GM12878 (cell line): Measurements from ENCODE around the gene LETM1. TPM values are rescaled to one million over a fixed set of nuclear protein-coding genes. Genes with fewer than 3 reads are reported as not detected.
A peak's percentile ranks its signal among the peaks of the same experiment; 100 is the strongest.

Experiments used
- CHD4 ChIP-seq: fragments of 200-600 bp; sonication (generic); IDR thresholded peaks from 2 replicates; pipeline ENCODE4 v1.6.1; 2016; ENCODE audit warnings: mild to moderate bottlenecking
- ETV6 ChIP-seq, 2 experiments: fragments of 450-650 bp in 1 of 2; IDR thresholded peaks in 1 of 2; conservative IDR thresholded peaks in 1 of 2; 2 replicates each; pipeline ENCODE4 v1.6.1; 2014; ENCODE audit warnings: antibody characterized with exemption in 1 of 2, borderline replicate concordance in 1 of 2, low read depth in 1 of 2, mild to moderate bottlenecking in 1 of 2, moderate library complexity in 1 of 2
- HCFC1 ChIP-seq: fragments of 150-350 bp; IDR thresholded peaks from 2 replicates; pipeline ENCODE4 v1.6.1; 2014; ENCODE audit warnings: low read length
- HDGF ChIP-seq: fragments of 450-650 bp; IDR thresholded peaks from 2 replicates; pipeline ENCODE4 v1.6.1; 2016; ENCODE audit warnings: antibody characterized with exemption
- KDM1A ChIP-seq: fragments of 200-600 bp; sonication (generic); IDR thresholded peaks from 2 replicates; pipeline ENCODE4 v1.6.1; 2016; ENCODE audit warnings: borderline replicate concordance
- MXI1 ChIP-seq: fragments of 150-350 bp; IDR thresholded peaks from 2 replicates; pipeline ENCODE4 v1.6.1; 2011; ENCODE audit warnings: low read depth, mild to moderate bottlenecking, inconsistent platforms, low read length, improper control_type of control experiment
- MYB ChIP-seq: fragments of 150-350 bp; IDR thresholded peaks from 2 replicates; pipeline ENCODE4 v1.6.1; 2014; ENCODE audit warnings: mild to moderate bottlenecking, low read depth, low read length, borderline replicate concordance
- NR2F1 ChIP-seq: fragments of 450-650 bp; conservative IDR thresholded peaks from 2 replicates; pipeline ENCODE4 v1.6.1; 2017; ENCODE audit warnings: mild to moderate bottlenecking
- RAD51 ChIP-seq: fragments of 450-650 bp; IDR thresholded peaks from 2 replicates; pipeline ENCODE4 v1.6.1; 2016; ENCODE audit warnings: moderate library complexity, mild to moderate bottlenecking, inconsistent platforms
- RFX5 ChIP-seq: IDR thresholded peaks from 2 replicates; pipeline ENCODE4 v1.6.1; 2011; ENCODE audit warnings: low read depth, low read length, improper control_type of control experiment
- RUNX3 ChIP-seq: IDR thresholded peaks from 2 replicates; pipeline ENCODE4 v1.6.1; 2012; ENCODE audit warnings: low read length, inconsistent platforms
- SIN3A ChIP-seq: IDR thresholded peaks from 2 replicates; pipeline ENCODE4 v1.6.1; 2012; ENCODE audit warnings: low read depth, low read length, improper control_type of control experiment
- SMC3 ChIP-seq: IDR thresholded peaks from 2 replicates; pipeline ENCODE4 v1.6.1; 2011; ENCODE audit warnings: low read length, improper control_type of control experiment, borderline replicate concordance
- SP1 ChIP-seq: IDR thresholded peaks from one replicate; pipeline ENCODE4 v1.6.1; 2011; ENCODE audit warnings: low read depth, low read length
- SREBF2 ChIP-seq: IDR thresholded peaks from 2 replicates; pipeline ENCODE4 v1.6.1; 2012; ENCODE audit warnings: mild to moderate bottlenecking, low read length
- STAT3 ChIP-seq: IDR thresholded peaks from 2 replicates; pipeline ENCODE4 v1.6.1; 2011; ENCODE audit warnings: low read depth, low read length, improper control_type of control experiment
- TAF1 ChIP-seq: IDR thresholded peaks from 2 replicates; pipeline ENCODE4 v1.6.1; 2011; ENCODE audit warnings: mild to moderate bottlenecking, low read depth, low read length, borderline replicate concordance
- TCF12 ChIP-seq: IDR thresholded peaks from 2 replicates; pipeline ENCODE4 v1.6.1; 2011; ENCODE audit warnings: low read depth, mild to moderate bottlenecking, low read length
- TCF3 ChIP-seq: IDR thresholded peaks from 2 replicates; pipeline ENCODE4 v1.6.1; 2012; ENCODE audit warnings: low read depth, mild to moderate bottlenecking, low read length, borderline replicate concordance; ENCODE audit not compliant: insufficient read depth
- WRNIP1 ChIP-seq: IDR thresholded peaks from 2 replicates; pipeline ENCODE4 v1.6.1; 2011; ENCODE audit warnings: low read depth, low read length, improper control_type of control experiment, borderline replicate concordance
- YY1 ChIP-seq: IDR thresholded peaks from 2 replicates; pipeline ENCODE4 v1.6.1; 2011; ENCODE audit warnings: low read depth, mild to moderate bottlenecking, low read length
- ZNF384 ChIP-seq: IDR thresholded peaks from 2 replicates; pipeline ENCODE4 v1.6.1; 2012; ENCODE audit warnings: low read depth, mild to moderate bottlenecking, low read length, improper control_type of control experiment, borderline replicate concordance
- ZSCAN29 ChIP-seq: fragments of 450-650 bp; IDR thresholded peaks from 2 replicates; pipeline ENCODE4 v1.6.1; 2017; ENCODE audit warnings: mild to moderate bottlenecking, moderate library complexity
- polyA plus RNA-seq, 11 experiments: library from polyadenylated mRNA; depleted of rRNA in 4 of 11; unstranded in 6 of 11; stranded (reverse) in 5 of 11; fragments of >200 nt; fragmentation: Nextera tagmentation in 4 of 11; fragmentation: Illumina TruSeq in 1 of 11; extraction: Ambion mirVana in 4 of 11; extraction: Trizol in 1 of 11; gene quantifications; 1 replicate in 1 of 11; 2 replicates in 10 of 11; pipeline versions ENCODE4 v1.2.1 to v1.2.3, GENCODE V29; 2011 to 2016; ENCODE audit warnings: inconsistent platforms in 2 of 11, missing spikeins in 2 of 11, low read depth in 1 of 11
- total RNA-seq, 4 experiments: library from RNA; depleted of rRNA in 3 of 4; stranded (reverse); fragments of >200 nt in 3 of 4; fragmentation: Illumina TruSeq in 1 of 4; extraction: Trizol in 1 of 4; gene quantifications; 2 replicates each; pipeline versions ENCODE4 v1.2.1 to v1.2.3, GENCODE V29; 2013 to 2021
- TF ChIP-seq, protein P1 (sequence below): fragments of 450-650 bp; IDR thresholded peaks from 2 replicates; pipeline ENCODE4 v1.6.1; 2017; ENCODE audit warnings: borderline replicate concordance
- TF ChIP-seq, protein P2 (sequence below): fragments of 150-350 bp; IDR thresholded peaks from 2 replicates; pipeline ENCODE4 v1.6.1; 2016; ENCODE audit warnings: low read depth, low read length
- TF ChIP-seq, protein P3 (sequence below): fragments of 150-350 bp; IDR thresholded peaks from 2 replicates; pipeline ENCODE4 v1.6.1; 2014; ENCODE audit warnings: mild to moderate bottlenecking, low read depth, low read length

The LETM1 gene
- total and polyA plus RNA-seq, 10 of the 15 experiments (the other 5 are each of a cell fraction or from before 2014, with no cell fraction given), result 2.6 to 65.2 (median 30.2) TPM

DNA sequence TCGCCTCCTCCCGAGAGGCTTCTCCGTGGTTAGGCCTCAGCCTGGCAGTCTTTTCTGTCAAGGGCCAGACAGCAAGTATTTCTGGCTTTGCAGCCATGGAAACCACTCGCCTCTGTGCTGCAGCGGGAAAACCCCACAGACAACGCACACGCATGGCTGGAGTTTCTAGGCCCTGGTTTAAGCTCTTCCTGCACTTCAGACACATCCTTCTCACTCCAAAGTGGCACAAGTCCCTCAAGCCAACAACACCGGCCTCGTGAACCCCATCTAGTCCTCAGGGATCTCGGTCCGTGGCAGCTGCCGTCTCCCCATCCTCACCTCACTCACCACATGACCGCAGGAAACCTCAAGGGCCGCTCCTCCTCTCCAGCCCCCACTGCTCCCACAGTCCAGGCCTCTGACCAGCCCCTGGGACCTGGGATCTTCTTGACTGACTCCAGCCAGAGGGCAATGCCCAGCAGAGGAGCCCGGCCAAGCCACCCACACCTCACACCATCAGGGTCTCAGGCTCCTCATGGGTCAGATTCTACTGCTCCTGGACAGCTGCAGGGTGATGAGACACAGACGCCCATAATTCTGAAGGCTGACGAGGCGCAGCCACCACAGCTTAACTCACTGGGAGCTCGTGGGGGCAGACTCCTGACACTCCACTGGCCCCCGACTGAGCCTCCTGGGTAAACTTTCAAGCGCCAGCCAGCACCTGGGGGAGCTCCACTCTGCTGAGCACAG lies 21.7 kb downstream of the LETM1 start (continued):
- TF ChIP-seq TCF3 (no peak), TCF12 (0 out of 2 replicates have a peak, but pooled peaks have one; percentile 7), HCFC1 (peak; percentile 10; the same call in 1 of the 2 replicates), TAF1 (0 out of 2 replicates have a peak, but pooled peaks have one; percentile 16), ETV6 (conservative IDR thresholded peaks at IDR 0.05 in 1 of 2, IDR thresholded peaks at IDR 0.05 in 1 of 2; ENCODE audit: borderline replicate concordance in 1 of 2, low read depth in 1 of 2) (no peak), SMC3 (no peak), ZSCAN29 (no peak), MYB (no peak), RAD51 (no peak), SP1 (no peak), MXI1 (peak; percentile 72), ZNF384 (no peak), RFX5 (no peak), SREBF2 (no peak), KDM1A (no peak), STAT3 (no peak), YY1 (peak; percentile 57; the same call in 1 of the 2 replicates), RUNX3 (peak; percentile 75), CHD4 (no peak), NR2F1 (no peak), WRNIP1 (no peak), HDGF (peak; percentile 78; the same call in 1 of the 2 replicates), SIN3A (no peak)
- TF ChIP-seq, protein P1, sequence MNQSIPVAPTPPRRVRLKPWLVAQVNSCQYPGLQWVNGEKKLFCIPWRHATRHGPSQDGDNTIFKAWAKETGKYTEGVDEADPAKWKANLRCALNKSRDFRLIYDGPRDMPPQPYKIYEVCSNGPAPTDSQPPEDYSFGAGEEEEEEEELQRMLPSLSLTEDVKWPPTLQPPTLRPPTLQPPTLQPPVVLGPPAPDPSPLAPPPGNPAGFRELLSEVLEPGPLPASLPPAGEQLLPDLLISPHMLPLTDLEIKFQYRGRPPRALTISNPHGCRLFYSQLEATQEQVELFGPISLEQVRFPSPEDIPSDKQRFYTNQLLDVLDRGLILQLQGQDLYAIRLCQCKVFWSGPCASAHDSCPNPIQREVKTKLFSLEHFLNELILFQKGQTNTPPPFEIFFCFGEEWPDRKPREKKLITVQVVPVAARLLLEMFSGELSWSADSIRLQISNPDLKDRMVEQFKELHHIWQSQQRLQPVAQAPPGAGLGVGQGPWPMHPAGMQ, result no peak
- TF ChIP-seq, protein P2, sequence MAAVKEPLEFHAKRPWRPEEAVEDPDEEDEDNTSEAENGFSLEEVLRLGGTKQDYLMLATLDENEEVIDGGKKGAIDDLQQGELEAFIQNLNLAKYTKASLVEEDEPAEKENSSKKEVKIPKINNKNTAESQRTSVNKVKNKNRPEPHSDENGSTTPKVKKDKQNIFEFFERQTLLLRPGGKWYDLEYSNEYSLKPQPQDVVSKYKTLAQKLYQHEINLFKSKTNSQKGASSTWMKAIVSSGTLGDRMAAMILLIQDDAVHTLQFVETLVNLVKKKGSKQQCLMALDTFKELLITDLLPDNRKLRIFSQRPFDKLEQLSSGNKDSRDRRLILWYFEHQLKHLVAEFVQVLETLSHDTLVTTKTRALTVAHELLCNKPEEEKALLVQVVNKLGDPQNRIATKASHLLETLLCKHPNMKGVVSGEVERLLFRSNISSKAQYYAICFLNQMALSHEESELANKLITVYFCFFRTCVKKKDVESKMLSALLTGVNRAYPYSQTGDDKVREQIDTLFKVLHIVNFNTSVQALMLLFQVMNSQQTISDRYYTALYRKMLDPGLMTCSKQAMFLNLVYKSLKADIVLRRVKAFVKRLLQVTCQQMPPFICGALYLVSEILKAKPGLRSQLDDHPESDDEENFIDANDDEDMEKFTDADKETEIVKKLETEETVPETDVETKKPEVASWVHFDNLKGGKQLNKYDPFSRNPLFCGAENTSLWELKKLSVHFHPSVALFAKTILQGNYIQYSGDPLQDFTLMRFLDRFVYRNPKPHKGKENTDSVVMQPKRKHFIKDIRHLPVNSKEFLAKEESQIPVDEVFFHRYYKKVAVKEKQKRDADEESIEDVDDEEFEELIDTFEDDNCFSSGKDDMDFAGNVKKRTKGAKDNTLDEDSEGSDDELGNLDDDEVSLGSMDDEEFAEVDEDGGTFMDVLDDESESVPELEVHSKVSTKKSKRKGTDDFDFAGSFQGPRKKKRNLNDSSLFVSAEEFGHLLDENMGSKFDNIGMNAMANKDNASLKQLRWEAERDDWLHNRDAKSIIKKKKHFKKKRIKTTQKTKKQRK, result no peak
- TF ChIP-seq, protein P3, sequence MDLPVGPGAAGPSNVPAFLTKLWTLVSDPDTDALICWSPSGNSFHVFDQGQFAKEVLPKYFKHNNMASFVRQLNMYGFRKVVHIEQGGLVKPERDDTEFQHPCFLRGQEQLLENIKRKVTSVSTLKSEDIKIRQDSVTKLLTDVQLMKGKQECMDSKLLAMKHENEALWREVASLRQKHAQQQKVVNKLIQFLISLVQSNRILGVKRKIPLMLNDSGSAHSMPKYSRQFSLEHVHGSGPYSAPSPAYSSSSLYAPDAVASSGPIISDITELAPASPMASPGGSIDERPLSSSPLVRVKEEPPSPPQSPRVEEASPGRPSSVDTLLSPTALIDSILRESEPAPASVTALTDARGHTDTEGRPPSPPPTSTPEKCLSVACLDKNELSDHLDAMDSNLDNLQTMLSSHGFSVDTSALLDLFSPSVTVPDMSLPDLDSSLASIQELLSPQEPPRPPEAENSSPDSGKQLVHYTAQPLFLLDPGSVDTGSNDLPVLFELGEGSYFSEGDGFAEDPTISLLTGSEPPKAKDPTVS, result no peak
